Activated T-cell treated with anti-CD3 and anti-CD28 coated beads for 24 hours (primary cell): ENCODE measurements around the gene METTL21A.
"Not testable (repeated sequence)": the region's sequence is repeated elsewhere in the genome, so short reads cannot be mapped to it uniquely, and the experiment has no call there.

ENCODE experiments used
- DNase-seq: peaks from one replicate; pipeline ENCODE4 v3.0.0-alpha.2; 2020; ENCODE audit warnings: low read depth

METTL21A gene

GRCh38 chr2:207625014-207625907 lies at the start of gene METTL21A:
METTL21A (minus strand) TSS chr2:207625394; CDS start chr2:207624375, 1,019 bp downstream.
- peak; percentile 94 for DNase-seq

GRCh38 chr2:207674826-207675225 lies 49.6 kb upstream of the METTL21A start:
- DNase-seq: no peak

- DNase-seq: no peak
Observed at GRCh38 chr2:207674266-207674774, 49.1 kb upstream of the METTL21A start.

- DNase-seq: no peak
Observed at GRCh38 chr2:207673431-207673830, 48.2 kb upstream of the METTL21A start.

GRCh38 chr2:207670887-207671286 lies 45.7 kb upstream of the METTL21A start:
- no peak for DNase-seq

- DNase-seq: no peak
Observed at GRCh38 chr2:207663870-207664545, 38.8 kb upstream of the METTL21A start.

- no peak for DNase-seq
Observed at GRCh38 chr2:207662203-207662602, 37.0 kb upstream of the METTL21A start.

GRCh38 chr2:207660994-207661393 lies 35.8 kb upstream of the METTL21A start:
- DNase-seq: no peak

GRCh38 chr2:207658156-207658555 lies 33.0 kb upstream of the METTL21A start:
- no peak for DNase-seq

- DNase-seq: no peak
Observed at GRCh38 chr2:207655000-207655399, 29.8 kb upstream of the METTL21A start.

GRCh38 chr2:207646582-207646981 lies 21.4 kb upstream of the METTL21A start:
- not testable (repeated sequence) for DNase-seq

- no peak for DNase-seq
Observed at GRCh38 chr2:207643892-207644291, 18.7 kb upstream of the METTL21A start.

- no peak for DNase-seq
Observed at GRCh38 chr2:207640661-207641060, 15.5 kb upstream of the METTL21A start.

GRCh38 chr2:207640160-207640559 lies 15.0 kb upstream of the METTL21A start:
- DNase-seq: no peak

GRCh38 chr2:207639288-207639687 lies 14.1 kb upstream of the METTL21A start:
- DNase-seq: not testable (repeated sequence)

- no peak for DNase-seq
Observed at GRCh38 chr2:207635468-207636200, 10.4 kb upstream of the METTL21A start.

GRCh38 chr2:207633686-207634085 lies 8.5 kb upstream of the METTL21A start:
- no peak for DNase-seq

- DNase-seq: no peak
Observed at GRCh38 chr2:207632575-207633493, 7.6 kb upstream of the METTL21A start.

GRCh38 chr2:207630491-207630890 lies 5.3 kb upstream of the METTL21A start:
- DNase-seq: no peak

GRCh38 chr2:207629553-207629952 lies 4.4 kb upstream of the METTL21A start:
- no peak for DNase-seq
